ENCODE data around the gene FEZF1.
"Not testable (repeated sequence)": the region's sequence is repeated elsewhere in the genome, so short reads cannot be mapped to it uniquely, and the experiment has no call there.

The FEZF1 gene

GRCh38 chr7:122306320-122307227, 2.0 kb upstream of the FEZF1 start:
- DNase-seq, result no peak

GRCh38 chr7:122305475-122306319, 1.1 kb upstream of the FEZF1 start:
- DNase-seq, result peak in 1 of 14 donors; percentile 49

GRCh38 chr7:122304996-122305421, 459 bp upstream of the FEZF1 start:
- no peak for DNase-seq

GRCh38 chr7:122303531-122304318, 825 bp downstream of the FEZF1 start:
- no peak for DNase-seq

- no peak for DNase-seq
Observed at GRCh38 chr7:122302761-122303530, 1.6 kb downstream of the FEZF1 start.

- DNase-seq, result no peak
Observed at GRCh38 chr7:122301858-122302760, 2.4 kb downstream of the FEZF1 start.

GRCh38 chr7:122300956-122301833, 3.4 kb downstream of the FEZF1 start:
- DNase-seq, result no peak

- DNase-seq, result no peak
Observed at GRCh38 chr7:122300211-122300932, 4.2 kb downstream of the FEZF1 start.

GRCh38 chr7:122299624-122300210, 4.8 kb downstream of the FEZF1 start:
- no peak for DNase-seq

GRCh38 chr7:122298618-122299017, 5.9 kb downstream of the FEZF1 start:
- no peak for DNase-seq

GRCh38 chr7:122298131-122298530, 6.4 kb downstream of the FEZF1 start:
- DNase-seq, result no peak

GRCh38 chr7:122291189-122291588, 13.4 kb downstream of the FEZF1 start:
- no peak for DNase-seq

- DNase-seq, result no peak
Observed at GRCh38 chr7:122290476-122290875, 14.1 kb downstream of the FEZF1 start.

- no peak for DNase-seq
Observed at GRCh38 chr7:122289426-122289825, 15.1 kb downstream of the FEZF1 start.

- DNase-seq, result not testable (repeated sequence)
Observed at GRCh38 chr7:122284608-122285007, 19.9 kb downstream of the FEZF1 start.

GRCh38 chr7:122273117-122273516, 31.4 kb downstream of the FEZF1 start:
- DNase-seq, result no peak

GRCh38 chr7:122269241-122269640, 35.3 kb downstream of the FEZF1 start:
- DNase-seq, result no peak

GRCh38 chr7:122268101-122268500, 36.4 kb downstream of the FEZF1 start:
- no peak for DNase-seq
